ENCODE data around the gene LRFN3.
A peak's percentile ranks its signal among the peaks of the same experiment; 100 is the strongest.
"Not testable (repeated sequence)": the region's sequence is repeated elsewhere in the genome, so short reads cannot be mapped to it uniquely, and the experiment has no call there.

Gene LRFN3

DNA sequence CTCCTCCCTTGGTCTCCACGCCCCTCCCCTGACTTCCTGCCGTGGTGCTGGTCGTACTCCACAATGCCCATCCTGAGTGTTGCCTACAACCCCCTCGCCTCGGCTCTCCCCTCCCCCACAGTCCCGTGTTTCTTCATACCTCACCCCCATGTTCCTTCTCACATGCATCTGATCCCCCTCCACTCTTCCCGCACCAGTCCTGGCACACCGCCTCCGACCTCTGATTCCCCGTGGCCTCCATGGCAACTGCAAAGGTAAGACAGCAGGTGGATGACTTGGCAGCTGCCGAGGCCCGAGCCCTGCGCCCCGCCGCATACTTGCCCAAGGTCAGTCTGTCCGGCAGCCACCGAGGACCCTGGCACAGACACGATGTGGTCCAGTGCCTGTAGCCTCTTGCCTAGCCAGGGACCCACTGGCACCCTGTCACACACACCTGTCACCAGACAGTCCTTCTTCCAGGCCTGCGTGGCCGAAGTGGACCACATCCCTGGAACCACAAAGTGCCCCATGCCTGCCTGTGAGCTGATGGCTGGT, 42.7 kb downstream of the LRFN3 start:
- no peak for DNase-seq

DNA sequence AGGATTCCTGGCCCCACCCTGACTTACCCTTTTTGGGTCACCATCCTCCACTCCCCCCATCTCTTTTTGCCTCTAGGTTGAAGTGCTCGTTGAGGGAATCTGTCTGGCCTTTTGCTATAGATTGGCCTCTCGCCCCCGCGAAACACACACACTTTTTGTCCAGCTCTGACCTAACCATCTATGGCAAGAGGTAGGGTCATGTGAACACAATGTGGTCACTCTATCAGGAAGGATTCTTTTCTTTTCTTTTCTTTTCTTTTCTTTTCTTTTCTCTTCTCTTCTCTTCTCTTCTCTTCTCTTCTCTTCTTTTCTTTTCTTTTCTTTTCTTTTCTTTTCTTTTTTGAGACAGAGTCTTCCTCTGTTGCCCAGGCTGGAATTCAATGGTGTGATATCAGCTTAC, 44.8 kb downstream of the LRFN3 start:
- DNase-seq: not testable (repeated sequence)

DNA sequence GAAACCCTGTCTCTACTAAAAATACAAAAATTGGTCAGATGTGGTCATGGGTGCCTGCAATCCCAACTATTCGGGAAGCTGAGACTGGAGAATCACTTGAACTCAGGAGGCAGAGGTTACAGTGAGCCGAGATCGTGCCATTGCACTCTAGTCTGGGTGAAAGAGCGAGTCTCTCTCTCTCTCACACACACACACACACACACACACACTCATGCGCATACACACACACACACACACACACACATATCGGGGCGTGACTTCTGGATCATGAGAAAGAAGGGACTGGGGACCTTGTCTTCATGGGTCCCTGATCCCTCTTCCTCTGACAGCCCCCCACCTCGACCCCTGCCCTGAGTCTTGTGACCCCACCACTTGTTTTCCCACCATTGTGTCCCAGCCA, 47.0 kb downstream of the LRFN3 start:
- DNase-seq: no peak

DNA sequence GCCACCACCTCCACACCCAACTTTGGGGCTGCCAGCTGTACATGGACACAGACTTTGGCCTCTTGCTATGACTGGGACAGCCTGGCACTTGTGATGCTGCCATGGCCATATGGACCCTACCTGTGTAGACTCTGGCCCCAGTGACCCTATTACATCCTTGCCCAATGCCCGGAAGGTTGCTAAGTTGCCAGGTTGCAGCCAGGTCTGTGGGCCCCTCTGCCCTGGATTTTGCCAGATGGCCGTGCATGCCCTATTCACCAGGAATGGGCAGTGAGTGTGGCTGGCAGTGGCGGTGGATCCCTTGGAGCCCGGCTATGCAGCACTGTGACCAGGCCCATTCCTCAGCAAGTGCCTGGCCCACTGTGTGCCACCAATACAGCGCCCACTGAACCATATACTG, 49.9 kb downstream of the LRFN3 start:
- DNase-seq: no peak

DNA sequence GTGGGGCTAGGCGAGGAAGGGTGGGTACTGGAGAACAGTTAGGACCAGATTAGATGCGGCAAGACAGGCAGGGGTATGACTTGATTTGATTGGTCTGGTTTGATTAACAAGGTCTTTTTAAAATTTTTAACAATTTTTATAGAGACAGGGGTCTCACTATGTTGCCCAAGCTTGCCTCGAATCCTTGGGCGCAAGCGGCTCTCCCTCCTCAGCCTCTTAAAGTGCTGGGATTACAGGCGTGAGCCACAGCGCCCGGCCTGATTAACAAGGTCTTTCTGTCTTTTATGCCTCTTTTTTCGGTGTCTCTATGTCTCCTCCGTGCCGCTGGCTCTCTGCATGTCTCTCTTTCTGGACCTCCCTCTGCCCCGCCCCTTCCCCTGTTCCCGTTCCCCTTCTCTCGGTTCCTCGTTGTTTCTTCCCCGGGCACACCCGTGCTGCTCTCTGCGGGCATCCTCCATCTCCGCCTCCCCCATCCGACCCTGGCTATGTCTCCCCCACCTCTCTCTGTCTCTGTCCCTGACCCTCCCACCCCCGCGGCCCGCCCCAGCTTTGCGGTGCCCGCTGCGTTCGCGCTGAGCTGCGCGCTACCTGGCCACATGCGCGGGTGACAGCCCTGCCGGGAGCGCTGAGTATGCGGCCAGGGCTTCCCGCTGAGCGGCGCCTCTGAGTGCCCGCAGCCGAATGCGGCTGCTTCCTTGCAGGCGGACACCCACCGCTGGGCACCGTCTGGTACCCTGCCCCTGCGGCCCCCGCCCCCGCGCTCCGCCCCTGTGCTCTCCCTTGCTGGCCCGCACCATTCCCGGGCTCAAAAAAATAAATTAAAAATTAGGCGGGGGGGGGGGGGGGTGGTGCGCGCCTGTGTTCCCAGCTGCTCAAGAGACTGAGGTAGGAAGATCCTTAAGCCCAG, 50.7 kb downstream of the LRFN3 start:
- peak; percentile 17 for DNase-seq

DNA sequence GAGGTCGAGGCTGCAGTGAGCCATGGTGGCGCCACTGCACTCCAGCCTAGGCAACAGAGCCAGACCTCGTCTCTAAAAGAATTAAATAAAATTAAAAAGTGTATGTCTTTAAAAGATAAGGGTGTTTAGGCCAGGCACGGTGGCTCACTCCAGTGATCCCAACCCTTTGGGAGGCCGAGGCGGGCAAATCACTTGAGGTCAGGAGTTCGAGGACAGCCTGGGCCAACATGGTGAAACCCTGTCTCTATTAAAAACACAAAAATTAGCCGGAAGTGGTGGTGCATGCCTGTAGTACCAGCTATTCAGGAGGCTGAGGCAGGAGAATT, 51.4 kb downstream of the LRFN3 start:
- DNase-seq: no peak

DNA sequence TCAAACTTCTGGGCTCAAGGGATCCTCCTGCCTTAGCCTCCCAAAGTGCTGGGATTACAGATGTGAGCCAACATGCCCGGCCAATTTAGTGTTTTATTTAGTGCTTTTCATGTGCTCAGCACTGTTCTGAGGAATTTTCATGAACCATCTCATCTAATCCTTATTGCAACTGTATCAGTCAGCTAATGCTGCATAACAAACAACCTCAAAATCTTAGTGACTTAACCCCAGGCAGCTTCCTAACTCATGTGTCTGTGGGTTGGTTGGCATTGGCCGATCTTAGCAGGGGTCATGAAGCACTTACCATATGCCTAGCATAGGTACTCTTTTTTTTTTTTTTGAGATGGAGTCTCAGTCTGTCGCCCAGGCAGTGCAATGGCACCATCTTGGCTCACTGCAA, 52.6 kb downstream of the LRFN3 start:
- DNase-seq: no peak

DNA sequence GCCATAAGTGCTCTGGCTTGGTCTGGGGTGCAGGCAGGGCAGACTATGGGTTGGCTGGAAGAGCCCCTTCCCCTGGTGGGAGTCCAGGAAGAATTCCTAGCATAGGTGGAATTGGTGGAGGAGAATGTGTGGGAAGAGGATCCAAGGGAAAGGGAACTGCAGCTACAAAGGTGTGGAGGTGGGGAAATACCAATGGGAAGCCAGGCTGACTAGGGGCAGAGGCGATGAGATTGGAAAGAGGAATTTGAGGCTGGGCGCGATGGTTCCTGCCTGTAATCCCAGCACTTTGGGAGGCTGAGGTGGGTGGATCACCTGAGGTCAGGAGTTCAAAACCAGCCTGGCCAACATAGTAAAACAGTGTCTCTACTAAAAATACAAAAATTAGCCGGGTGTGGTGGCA, 54.0 kb downstream of the LRFN3 start:
- DNase-seq: no peak

DNA sequence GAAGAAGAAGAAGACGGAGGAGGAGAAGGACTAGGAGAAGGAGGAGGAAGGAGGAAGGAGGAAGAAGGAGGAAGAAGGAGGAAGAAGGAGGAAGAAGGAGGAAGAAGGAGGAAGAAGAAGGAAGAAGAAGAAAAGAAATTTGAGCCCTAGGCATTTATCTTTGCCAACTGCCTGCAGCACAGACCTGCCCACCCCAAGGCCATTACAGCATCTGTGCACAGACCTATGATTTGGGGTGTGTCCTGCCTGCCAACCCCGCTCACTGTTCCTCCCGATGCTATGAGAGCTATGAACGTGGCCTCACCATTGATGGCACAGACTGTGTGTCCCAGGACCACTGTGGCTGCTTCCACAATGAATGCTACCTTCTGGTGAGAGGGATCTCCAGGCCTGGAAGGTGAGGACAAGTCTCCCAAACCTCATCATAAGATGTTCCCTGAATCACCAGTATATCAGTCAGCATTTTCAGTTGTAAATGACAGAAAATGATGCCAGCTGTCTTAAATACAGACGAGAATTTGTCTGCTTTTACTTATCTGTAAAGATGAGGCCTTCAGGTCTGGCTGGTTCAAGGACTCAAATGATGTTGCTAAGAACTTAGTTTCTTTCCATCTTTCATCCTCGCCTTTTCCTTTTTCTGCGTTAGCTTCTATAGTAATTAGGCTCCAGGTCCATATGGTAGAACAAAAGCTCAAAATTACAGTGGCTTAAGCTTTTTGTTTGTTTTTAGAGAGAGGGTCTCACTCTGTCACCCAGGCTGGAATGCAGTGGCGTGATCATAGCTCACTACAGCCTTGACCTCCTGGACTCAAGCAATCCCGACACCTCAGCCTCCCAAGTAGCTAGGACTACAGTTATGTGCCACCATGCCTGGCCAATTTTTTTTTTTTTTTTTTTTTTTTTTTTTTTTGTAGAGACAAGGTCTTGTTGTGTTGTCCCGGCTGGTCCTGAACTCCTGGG, 54.9 kb downstream of the LRFN3 start:
- DNase-seq: no peak

DNA sequence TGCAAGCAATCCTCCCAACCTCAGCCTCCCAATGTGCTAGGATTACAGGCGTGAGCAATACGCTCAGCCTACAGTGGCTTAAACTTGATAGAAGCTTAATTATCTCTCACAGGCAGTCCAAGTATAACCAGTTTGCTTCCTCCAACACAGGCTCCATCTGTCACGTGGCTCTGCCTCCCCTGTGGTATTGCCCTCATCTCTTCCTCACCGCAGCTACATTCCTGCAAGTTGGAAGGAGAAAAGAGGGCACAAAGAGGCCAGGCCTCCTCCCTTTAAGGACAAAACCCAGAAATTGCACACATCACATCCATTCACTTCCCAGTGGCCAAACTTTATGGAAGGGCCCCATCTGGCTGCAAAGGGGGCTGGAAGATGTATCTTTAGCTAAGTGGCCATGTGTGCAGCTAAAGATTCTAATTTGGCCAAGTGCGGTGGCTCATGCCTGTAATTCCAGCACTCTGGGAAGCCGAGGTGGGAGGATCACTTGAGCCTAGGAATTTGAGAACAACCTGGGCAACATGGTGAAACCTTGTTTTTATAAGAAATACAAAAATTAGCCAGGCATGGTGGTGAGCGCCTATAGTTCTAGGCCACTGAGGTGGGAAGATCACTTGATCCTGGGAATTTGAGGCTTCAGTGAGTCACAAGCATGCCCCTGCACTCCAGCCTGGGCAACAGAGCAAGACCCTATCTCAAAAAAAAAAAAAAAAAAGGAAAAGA, 55.7 kb downstream of the LRFN3 start:
- no peak for DNase-seq

DNA sequence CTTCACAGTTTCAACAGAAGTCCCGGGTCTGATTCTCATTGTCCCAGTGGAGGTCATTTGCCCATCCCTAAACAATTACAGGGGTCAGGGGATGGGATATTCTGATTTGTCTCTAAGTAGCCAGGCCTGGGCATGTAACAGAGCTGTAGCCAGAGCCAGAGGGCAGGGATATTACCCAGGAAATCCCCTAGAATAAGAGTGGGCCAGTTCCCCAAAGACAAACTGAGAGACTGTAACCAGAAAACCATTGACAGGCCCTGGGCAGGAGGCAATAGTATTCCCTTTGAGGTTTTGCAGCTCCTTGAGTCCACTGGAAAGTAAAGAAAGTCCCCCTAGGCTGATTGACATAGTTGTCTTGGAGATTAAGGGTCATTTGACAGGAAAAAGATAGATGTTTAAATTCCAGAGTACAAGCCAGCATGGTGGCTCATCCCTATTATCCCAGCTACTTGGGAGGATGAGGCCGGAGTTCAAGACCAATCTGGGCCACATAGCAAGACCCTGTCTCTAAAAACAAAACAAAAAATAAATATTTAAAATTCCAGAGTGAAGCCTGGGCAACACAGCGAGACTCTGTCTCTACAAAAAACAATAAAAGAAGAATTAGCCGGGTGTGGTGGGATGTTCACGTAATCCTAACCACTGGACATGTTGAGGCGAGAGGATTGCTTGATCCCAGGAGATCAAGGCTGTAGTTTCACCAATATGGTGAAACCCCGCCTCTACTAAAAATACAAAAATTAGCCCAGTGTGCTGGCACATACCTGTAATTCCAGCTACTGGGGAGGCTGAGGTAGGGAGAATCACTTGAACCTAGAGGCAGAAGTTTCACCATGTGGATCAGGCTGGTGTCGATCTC, 57.0 kb downstream of the LRFN3 start:
- no peak for DNase-seq

DNA sequence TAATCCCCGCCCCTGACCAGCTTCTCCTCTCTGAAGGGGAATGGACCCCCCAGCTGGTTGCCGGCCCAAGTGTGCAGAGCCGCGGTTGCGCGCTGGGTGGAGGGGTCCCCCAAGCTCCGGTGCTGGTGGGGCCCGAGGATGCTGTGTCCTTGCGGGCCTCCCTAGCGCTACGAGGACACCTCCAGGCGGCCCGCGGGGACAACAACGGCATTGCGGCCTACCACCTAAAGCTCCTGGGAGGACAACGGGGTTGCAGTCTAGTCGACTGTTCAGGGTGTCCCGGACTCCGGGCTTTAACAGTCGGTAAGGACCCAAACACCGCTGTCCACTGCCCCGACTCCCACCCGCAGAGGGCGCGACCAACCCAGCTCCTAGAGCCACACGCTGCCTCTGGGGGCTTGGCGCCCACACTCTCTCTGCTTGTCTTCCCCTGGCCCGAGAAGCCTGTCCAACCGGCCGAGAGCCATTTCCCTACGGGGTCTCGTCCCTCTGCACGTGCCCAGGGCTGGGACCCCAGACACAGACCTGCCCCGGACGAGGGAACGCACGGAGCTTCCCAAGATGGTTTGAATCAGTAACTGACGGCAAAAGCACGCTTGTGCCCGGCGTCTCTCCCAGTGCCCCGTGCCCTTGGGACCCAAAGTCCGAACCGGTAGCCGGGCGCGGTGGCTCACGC, 57.9 kb downstream of the LRFN3 start:
- DNase-seq: no peak
